GM19463 (cell line): ENCODE results near the gene SP100.
"Not testable (repeated sequence)": the region's sequence is repeated elsewhere in the genome, so short reads cannot be mapped to it uniquely, and the experiment has no call there.

Experiments
- ATAC-seq: cut with Tn5 transposase; IDR thresholded peaks from one replicate; pipeline ENCODE4 v1.9.1; 2021; ENCODE audit warnings: mild to moderate bottlenecking, moderate library complexity; ENCODE audit not compliant: unreplicated experiment

Gene SP100

DNA sequence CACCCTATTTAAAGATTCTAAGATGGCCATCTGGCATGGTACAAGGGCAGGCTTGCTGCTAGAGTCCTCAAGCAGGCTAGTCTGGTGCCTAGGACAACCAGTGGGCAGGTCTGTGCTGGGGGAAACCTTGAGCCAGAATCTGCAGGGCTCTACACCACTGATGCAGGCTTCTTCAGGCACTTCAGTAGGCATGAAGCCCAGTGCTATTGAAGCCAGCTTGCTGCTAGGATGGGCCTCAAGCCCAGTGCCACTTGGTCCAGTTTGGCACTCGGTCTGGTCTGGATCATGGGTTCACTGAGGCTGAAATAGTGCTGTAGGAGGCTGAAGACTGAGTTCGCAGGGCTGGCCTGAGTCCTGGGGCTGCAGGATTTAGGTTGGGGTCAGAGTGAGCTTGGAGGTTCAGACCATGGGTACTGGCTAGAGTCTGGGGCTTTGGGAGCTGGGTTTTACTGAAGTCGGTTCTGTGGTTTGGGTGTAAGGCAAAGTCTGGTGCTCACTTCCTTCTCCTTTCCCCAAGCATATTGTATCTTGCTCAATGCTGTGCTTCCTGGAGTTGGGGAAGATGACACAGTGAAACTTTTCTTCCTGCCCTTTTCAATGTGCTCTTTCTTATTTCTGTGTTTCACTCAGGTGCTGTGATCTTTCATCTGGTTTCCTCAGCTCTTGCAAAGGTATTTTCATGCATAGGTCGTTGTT lies 41.2 kb downstream of the SP100 start:
- no peak for ATAC-seq

- ATAC-seq = no peak
Observed at GRCh38 chr2:230457793-230458192, 41.8 kb downstream of the SP100 start.

GRCh38 chr2:230459216-230459615 lies 43.2 kb downstream of the SP100 start:
- ATAC-seq = no peak

GRCh38 chr2:230471074-230471473 lies 55.1 kb downstream of the SP100 start:
- ATAC-seq = no peak

- no peak for ATAC-seq
Observed at GRCh38 chr2:230472621-230473018, 56.6 kb downstream of the SP100 start.

DNA sequence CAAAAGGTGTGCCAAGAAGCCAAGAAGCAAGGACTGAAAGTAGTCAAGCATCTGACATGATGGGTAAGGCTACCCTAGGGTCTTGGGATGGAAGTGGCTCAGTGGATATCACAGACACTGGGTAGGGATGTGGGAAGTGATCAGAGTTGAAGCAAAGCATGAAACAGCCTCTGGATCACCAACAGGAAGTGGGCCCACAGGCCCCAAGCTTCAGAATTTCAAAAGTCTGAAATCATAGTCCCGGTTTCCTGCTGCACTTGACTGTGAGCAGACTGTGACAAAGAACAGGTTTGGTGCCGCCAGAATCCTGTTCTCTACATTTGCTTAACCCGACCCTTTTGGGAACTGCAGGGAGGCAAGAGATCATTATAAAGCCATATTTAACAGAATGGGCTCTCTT lies 57.4 kb downstream of the SP100 start:
- no peak for ATAC-seq

GRCh38 chr2:230475143-230475542 lies 59.1 kb downstream of the SP100 start:
- ATAC-seq = no peak

- ATAC-seq = no peak
Observed at GRCh38 chr2:230485801-230486341, 69.9 kb downstream of the SP100 start.

DNA sequence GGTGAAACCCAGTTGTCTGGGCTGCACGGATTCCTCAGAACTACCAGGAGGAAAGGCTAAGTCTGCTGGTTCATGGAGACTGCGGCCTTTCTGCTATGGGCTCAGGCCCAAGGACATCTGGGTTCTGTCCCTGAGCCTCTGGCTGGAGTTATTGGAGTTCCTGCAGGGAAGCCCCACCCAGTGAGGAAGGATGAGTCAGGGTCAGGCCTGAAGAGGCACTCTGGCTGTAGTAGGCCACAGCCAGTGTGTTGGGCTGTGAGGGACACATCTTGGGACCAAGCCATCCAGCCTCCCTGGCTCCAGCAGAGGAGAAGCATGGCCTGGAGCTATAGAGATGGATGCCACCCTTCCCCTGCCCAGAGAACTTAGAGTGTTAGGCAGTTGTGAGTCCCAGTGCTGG lies 75.2 kb downstream of the SP100 start:
- ATAC-seq = not testable (repeated sequence)

DNA sequence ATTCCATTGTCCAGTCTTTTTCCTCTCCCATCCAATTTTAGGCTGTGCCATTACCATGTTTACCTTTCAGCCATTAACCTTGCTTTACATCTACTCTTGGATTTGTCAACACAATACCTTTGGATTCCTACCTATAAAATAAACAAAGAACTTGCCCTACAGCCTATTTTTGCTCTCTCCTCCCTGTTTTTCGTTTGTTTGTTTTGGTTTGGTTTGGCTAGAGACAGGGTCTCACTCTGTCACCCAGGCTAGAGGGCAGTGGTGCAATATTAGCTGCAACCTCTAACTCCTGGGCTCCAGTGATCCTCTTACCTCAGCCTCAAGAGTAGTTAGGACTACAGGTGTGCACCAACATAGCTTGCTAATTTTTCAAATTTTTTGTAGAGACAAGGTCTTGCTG lies 76.1 kb downstream of the SP100 start:
- ATAC-seq = no peak

DNA sequence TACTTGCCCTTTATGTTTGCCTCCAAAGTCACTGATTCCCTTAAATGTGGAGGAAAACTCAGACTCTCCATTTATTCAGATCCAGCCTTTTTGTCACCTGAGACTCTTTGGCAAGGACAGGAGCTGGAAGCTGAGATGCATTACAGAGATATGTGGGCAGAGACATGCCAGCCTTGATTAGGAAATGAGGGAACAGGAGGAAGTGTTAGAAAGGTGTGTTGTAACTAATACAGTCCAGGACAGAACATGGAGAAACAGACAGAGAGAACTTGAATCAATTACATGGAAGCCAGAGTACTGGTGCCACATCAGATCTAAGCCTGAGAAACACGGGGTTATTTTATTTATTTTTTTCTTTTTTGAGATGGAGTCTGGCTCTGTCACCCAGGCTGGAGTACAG lies 79.0 kb downstream of the SP100 start:
- ATAC-seq = no peak

- no peak for ATAC-seq
Observed at GRCh38 chr2:230496891-230497290, 80.9 kb downstream of the SP100 start.

GRCh38 chr2:230498506-230499107 lies 82.6 kb downstream of the SP100 start:
- ATAC-seq = no peak

DNA sequence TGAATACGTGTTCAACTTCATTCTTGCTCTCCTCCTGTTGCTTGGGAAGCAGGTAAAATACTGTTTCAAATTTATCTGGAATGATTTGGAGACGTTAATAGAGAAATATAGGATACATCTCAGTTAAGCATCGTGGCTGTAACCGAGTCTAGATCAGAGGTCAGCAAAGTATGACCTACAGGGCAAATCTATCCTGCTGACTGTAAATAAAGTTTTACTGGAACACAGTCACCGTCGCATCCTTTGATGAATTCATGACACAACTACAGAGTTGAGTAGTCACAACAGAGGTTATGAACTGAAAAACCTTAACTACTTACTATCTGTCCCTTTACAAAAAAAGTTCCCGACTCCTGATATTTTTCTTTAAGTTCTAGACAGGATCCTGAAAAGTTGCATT lies 86.6 kb downstream of the SP100 start:
- no peak for ATAC-seq

DNA sequence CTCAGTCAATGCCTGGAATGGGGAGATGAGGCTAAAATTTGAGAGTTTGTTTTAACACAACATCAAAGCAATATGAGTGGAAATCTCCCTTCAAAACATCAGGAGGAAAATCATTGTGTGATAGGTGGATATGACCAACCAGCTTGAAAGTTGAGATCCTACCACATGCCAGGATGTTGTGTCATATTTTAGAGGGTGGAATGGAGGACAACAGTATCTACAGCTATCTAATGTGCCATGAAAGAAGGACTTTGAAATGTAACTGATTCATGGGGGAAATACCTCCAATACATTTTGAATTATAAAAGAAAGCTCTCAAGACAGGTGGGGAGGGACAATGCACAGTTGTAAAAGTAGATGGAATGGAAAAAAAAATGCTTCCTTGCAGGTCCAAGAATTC lies 87.8 kb downstream of the SP100 start:
- ATAC-seq = no peak

DNA sequence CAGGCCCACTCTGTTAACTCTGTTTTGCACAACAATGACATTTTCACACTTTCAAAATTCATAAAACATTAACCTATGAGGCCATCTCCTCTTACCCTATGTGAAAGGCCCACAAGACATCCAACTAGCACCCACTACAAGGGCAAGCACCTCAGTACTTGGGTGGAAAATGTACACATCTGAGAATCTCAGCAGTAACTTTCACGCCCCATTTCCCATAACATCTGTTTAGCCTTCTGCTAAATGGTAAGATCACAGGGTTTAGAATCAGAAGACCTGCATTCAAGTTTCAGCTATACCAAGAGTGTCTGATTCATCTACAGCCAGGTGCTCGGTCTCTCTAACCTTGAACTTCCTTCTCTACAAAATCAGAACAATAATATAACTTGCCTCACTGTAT lies 89.2 kb downstream of the SP100 start:
- peak; percentile 96 for ATAC-seq

DNA sequence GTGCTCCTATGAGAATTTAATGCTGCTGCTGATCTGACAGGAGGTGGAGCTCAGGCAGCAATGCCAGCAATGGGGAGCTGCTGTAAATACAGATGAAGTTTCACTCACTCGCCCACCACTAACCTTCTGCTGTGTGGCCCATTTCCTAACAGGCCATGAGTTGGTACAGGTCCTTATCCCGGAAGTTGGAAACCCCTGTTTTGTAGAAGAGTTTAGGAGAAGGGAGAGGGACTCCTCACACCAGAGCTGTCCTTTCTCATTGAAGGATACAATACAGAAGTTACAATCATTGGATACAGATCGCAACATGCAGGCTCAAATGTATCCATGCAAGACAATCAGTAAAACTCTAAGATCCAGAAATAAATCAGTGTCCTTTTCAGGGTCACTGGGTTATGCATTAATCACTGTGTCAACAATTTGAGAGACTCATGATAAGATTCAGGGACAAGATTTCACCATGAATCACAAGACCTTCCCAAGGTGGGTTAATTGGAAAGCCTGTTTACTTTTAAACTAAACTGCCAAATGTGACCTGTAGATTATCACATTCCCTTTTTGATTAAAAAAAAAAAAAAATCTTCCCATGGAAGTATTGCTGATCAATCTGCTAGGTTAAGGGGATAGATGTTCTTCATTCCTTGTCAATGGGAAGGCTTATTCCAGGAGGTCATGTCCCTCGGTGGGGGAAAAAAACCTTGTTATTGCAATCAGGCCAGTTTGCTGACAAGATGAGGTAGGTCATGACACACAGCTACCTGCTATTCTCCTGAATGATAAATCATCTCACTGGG lies 97.2 kb downstream of the SP100 start:
- ATAC-seq = no peak

GRCh38 chr2:230520061-230520874 lies 104.3 kb downstream of the SP100 start:
- ATAC-seq = no peak

DNA sequence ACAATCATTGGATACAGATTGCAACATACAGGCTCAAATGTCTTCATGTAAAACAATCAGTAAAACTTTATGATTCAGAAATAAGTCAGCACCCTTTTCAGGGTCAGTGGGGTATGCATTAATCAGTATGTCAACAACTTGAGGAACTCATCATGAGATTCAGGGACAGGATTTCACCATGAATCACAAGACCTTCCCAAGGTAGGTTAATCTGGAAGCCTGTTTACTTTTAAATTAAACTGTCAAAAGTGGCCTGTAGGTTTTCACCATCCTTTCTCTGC lies 104.8 kb downstream of the SP100 start:
- ATAC-seq = no peak

DNA sequence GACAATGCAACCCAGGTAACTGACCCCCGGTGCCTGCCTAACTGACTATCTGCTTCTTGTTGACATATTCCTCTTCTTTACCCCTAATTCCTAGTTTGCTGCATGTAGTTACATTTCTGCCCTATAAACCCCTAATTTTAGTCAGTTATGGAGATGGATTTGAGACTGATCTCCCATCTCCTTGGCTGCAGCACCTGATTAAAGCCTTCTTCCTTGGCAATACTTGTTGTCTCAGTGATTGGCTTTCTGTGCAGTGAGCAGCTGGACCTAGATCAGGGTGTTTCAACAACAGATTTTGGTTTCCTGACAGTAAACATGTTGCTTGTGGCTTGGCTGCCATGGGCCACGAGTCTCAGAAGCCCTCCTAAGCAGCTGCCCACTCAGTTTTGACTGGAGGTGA lies 105.4 kb downstream of the SP100 start:
- ATAC-seq = no peak

DNA sequence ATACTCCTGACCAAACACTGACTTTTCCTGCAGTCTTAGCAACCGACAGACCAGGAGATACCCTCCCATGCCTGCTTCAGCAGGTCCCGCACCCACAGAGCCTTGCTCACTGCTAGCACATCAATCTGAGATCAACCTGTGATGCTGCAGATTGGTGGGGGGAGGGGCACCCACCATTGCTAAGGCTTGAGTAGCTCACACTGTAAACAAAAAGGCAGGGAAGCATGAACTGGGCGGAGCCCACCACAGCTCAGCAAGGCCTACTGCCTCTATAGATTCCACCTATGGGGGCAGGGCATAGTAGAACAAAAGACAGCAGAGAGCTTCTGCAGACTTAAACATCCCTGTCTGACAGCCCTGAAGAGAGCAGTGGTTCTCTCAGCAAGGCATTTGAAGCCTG lies 109.7 kb downstream of the SP100 start:
- ATAC-seq = no peak
